HepG2 (cell line): ENCODE data around the gene NHSL1. TPM values are rescaled to one million over a fixed set of nuclear protein-coding genes. Genes with fewer than 3 reads are reported as not detected.

Experiments used
- ATF1 ChIP-seq: IDR thresholded peaks from 2 replicates; pipeline ENCODE4 v1.6.1; 2016; ENCODE audit warnings: mild to moderate bottlenecking, control low read depth
- CBX1 ChIP-seq: IDR thresholded peaks from one replicate; pipeline ENCODE4 v1.6.1; 2016; ENCODE audit warnings: antibody characterized with exemption, low read depth
- CBX2 ChIP-seq, 2 experiments: fragments of 200-600 bp in 1 of 2; sonication (generic); formaldehyde crosslinking in 1 of 2; IDR thresholded peaks; 2 replicates each; pipeline versions ENCODE4 v1.7.0 to v1.8.1; 2018 to 2022; ENCODE audit warnings: low read depth in 2 of 2, low read length in 1 of 2, mild to moderate bottlenecking in 1 of 2, missing genetic modification reagents in 1 of 2
- ELF3 ChIP-seq: IDR thresholded peaks from 2 replicates; pipeline ENCODE4 v1.6.1; 2016; ENCODE audit warnings: missing genetic modification reagents, missing compliant biosample characterization
- FOXM1 ChIP-seq: sonication (generic); formaldehyde crosslinking; IDR thresholded peaks from 2 replicates; pipeline ENCODE4 v1.5.0; 2020; ENCODE audit warnings: missing genetic modification reagents
- KAT7 ChIP-seq: IDR thresholded peaks from 2 replicates; pipeline ENCODE4 v1.6.1; 2018; ENCODE audit warnings: borderline replicate concordance, missing compliant biosample characterization
- KDM2A ChIP-seq: sonication (generic); formaldehyde crosslinking; IDR thresholded peaks from 2 replicates; pipeline ENCODE4 v1.4.0; 2020; ENCODE audit warnings: low read depth, missing genetic modification reagents, borderline replicate concordance
- MTA3 ChIP-seq: sonication (generic); formaldehyde crosslinking; IDR thresholded peaks from 2 replicates; pipeline ENCODE4 v1.4.0; 2020; ENCODE audit warnings: missing genetic modification reagents
- NCOA2 ChIP-seq: sonication (generic); formaldehyde crosslinking; IDR thresholded peaks from 2 replicates; pipeline ENCODE4 v1.8.0; 2022; ENCODE audit warnings: inconsistent platforms
- NFKBIZ ChIP-seq: IDR thresholded peaks from 2 replicates; pipeline ENCODE4 v1.6.1; 2018; ENCODE audit warnings: missing genetic modification reagents, missing compliant biosample characterization
- RARG ChIP-seq: sonication (generic); formaldehyde crosslinking; IDR thresholded peaks from 2 replicates; pipeline ENCODE4 v1.4.0; 2020; ENCODE audit warnings: low read depth, mild to moderate bottlenecking, missing genetic modification reagents
- RFX5 ChIP-seq: IDR thresholded peaks from 2 replicates; pipeline ENCODE4 v1.6.1; 2011; ENCODE audit warnings: low read depth, low read length, improper control_type of control experiment
- SRSF4 ChIP-seq: fragments of 200-400 bp; formaldehyde crosslinking; IDR thresholded peaks from one replicate; pipeline ENCODE4 v1.6.1; 2018; ENCODE audit warnings: mild to moderate bottlenecking, low read depth, low read length, moderate library complexity; ENCODE audit not compliant: poor library complexity, severe bottlenecking
- SSRP1 ChIP-seq: IDR thresholded peaks from 2 replicates; pipeline ENCODE4 v1.6.1; 2016; ENCODE audit warnings: control low read depth
- THAP11 ChIP-seq: IDR thresholded peaks from 2 replicates; pipeline ENCODE4 v1.6.1; 2016; ENCODE audit warnings: missing biosample characterization, missing genetic modification reagents
- ZBTB38 ChIP-seq: sonication (generic); formaldehyde crosslinking; IDR thresholded peaks from 2 replicates; pipeline ENCODE4 v1.5.1; 2020; ENCODE audit warnings: mild to moderate bottlenecking, missing genetic modification reagents
- ZFP37 ChIP-seq: sonication (generic); formaldehyde crosslinking; IDR thresholded peaks from 2 replicates; pipeline ENCODE4 v1.4.0; 2020; ENCODE audit warnings: missing genetic modification reagents, borderline replicate concordance
- ZFP82 ChIP-seq: sonication (generic); formaldehyde crosslinking; IDR thresholded peaks from 2 replicates; pipeline ENCODE4 v1.5.1; 2020; ENCODE audit warnings: mild to moderate bottlenecking, missing genetic modification reagents, borderline replicate concordance
- ZNF451 ChIP-seq: sonication (generic); formaldehyde crosslinking; IDR thresholded peaks from 2 replicates; pipeline ENCODE4 v1.5.0; 2020; ENCODE audit warnings: mild to moderate bottlenecking, missing genetic modification reagents
- ZNF510 ChIP-seq: sonication (generic); formaldehyde crosslinking; IDR thresholded peaks from 2 replicates; pipeline ENCODE4 v1.4.0; 2020; ENCODE audit warnings: low read depth, mild to moderate bottlenecking, missing genetic modification reagents
- ZNF773 ChIP-seq: sonication (generic); formaldehyde crosslinking; IDR thresholded peaks from 2 replicates; pipeline ENCODE4 v1.4.0; 2020; ENCODE audit warnings: missing genetic modification reagents, borderline replicate concordance
- polyA plus RNA-seq, 8 experiments: library from polyadenylated mRNA; depleted of rRNA in 3 of 8; stranded (reverse) in 7 of 8; unstranded in 1 of 8; fragments of >200 nt; fragmentation: Illumina TruSeq in 4 of 8; extraction: Trizol in 4 of 8; gene quantifications; 2 replicates each; pipeline versions ENCODE4 v1.2.1 to v1.2.3, GENCODE V29; 2011 to 2016; ENCODE audit warnings: low read depth in 4 of 8, missing spikeins in 1 of 8, mixed read lengths in 1 of 8; ENCODE audit not compliant: insufficient read depth in 1 of 8
- total RNA-seq, 5 experiments: library from RNA; depleted of rRNA; stranded (reverse); fragments of >200 nt; fragmentation: Illumina TruSeq; extraction: Trizol; gene quantifications; 2 replicates each; pipeline ENCODE4 v1.2.3, GENCODE V29; 2016; ENCODE audit warnings: low read depth in 1 of 5
- TF ChIP-seq, protein P1 (sequence below): sonication (generic); formaldehyde crosslinking; IDR thresholded peaks from 2 replicates; pipeline ENCODE4 v1.5.0; 2020; ENCODE audit warnings: mild to moderate bottlenecking, missing genetic modification reagents
- TF ChIP-seq, protein P2 (sequence below): sonication (generic); formaldehyde crosslinking; IDR thresholded peaks from 2 replicates; pipeline ENCODE4 v1.4.0; 2020; ENCODE audit warnings: missing genetic modification reagents
- TF ChIP-seq, protein P3 (sequence below): sonication (generic); formaldehyde crosslinking; IDR thresholded peaks from 2 replicates; pipeline ENCODE4 v1.8.1; 2022; ENCODE audit warnings: low read depth, mild to moderate bottlenecking, missing genetic modification reagents
- TF ChIP-seq, protein P4 (sequence below): sonication (generic); formaldehyde crosslinking; IDR thresholded peaks from 2 replicates; pipeline ENCODE4 v1.4.0; 2020; ENCODE audit warnings: missing genetic modification reagents

The NHSL1 gene
- total and polyA plus RNA-seq, 2 of the 13 experiments (the other 11 are each of a cell fraction or from before 2014, with no cell fraction given) = 24.9 to 53.6 TPM

DNA sequence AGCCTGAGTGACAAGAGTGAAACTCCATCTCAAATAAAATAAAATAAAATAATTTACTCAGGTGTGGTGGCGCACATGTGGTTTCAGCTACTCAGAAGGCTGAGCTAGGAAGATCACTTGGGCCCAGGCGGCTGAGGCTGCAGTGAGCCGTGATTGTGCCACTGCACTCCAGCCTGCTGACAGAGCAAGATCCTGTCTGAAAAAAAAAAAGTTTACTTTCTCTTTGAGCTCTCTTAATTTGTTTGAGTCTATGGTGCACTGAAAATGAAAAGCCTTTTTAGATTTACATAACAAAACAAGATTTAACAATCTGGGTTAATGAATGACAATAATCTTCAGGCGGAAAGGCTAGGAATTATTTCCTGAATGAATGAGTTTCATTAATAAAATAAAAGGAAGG, 23.3 kb upstream of the NHSL1 start (continued):
- TF ChIP-seq, protein P1, sequence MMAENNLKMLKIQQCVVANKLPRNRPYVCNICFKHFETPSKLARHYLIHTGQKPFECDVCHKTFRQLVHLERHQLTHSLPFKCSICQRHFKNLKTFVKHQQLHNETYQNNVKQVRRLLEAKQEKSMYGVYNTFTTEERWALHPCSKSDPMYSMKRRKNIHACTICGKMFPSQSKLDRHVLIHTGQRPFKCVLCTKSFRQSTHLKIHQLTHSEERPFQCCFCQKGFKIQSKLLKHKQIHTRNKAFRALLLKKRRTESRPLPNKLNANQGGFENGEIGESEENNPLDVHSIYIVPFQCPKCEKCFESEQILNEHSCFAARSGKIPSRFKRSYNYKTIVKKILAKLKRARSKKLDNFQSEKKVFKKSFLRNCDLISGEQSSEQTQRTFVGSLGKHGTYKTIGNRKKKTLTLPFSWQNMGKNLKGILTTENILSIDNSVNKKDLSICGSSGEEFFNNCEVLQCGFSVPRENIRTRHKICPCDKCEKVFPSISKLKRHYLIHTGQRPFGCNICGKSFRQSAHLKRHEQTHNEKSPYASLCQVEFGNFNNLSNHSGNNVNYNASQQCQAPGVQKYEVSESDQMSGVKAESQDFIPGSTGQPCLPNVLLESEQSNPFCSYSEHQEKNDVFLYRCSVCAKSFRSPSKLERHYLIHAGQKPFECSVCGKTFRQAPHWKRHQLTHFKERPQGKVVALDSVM (CRISPR knock-in tag) = 0 out of 2 replicates have a peak, but pooled peaks have one; percentile 21
- TF ChIP-seq ZNF773 (CRISPR knock-in tag) (no peak), ZNF510 (CRISPR knock-in tag) (no peak), ELF3 (CRISPR knock-in tag) (no peak), KAT7 (CRISPR knock-in tag) (no peak), SSRP1 (CRISPR knock-in tag) (no peak), CBX1 (no peak), ZNF451 (no peak), ZFP82 (CRISPR knock-in tag) (no peak), NCOA2 (no peak), ZBTB38 (peak; percentile 80; the same call in 1 of the 2 replicates), NFKBIZ (CRISPR knock-in tag) (no peak), SRSF4 (no peak), MTA3 (CRISPR knock-in tag) (no peak), FOXM1 (no peak), THAP11 (CRISPR knock-in tag) (no peak), RFX5 (no peak), KDM2A (CRISPR knock-in tag) (no peak), ZFP37 (no peak), CBX2 (IDR thresholded peaks at IDR 0.05; ENCODE audit: low read depth, low read length) (no peak), CBX2 (CRISPR knock-in tag; IDR thresholded peaks at IDR 0.05; ENCODE audit: low read depth) (no peak), RARG (no peak), ATF1 (no peak)
- TF ChIP-seq, protein P2, sequence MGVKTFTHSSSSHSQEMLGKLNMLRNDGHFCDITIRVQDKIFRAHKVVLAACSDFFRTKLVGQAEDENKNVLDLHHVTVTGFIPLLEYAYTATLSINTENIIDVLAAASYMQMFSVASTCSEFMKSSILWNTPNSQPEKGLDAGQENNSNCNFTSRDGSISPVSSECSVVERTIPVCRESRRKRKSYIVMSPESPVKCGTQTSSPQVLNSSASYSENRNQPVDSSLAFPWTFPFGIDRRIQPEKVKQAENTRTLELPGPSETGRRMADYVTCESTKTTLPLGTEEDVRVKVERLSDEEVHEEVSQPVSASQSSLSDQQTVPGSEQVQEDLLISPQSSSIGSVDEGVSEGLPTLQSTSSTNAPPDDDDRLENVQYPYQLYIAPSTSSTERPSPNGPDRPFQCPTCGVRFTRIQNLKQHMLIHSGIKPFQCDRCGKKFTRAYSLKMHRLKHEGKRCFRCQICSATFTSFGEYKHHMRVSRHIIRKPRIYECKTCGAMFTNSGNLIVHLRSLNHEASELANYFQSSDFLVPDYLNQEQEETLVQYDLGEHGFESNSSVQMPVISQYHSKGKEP (CRISPR knock-in tag) = no peak
- TF ChIP-seq, protein P3, sequence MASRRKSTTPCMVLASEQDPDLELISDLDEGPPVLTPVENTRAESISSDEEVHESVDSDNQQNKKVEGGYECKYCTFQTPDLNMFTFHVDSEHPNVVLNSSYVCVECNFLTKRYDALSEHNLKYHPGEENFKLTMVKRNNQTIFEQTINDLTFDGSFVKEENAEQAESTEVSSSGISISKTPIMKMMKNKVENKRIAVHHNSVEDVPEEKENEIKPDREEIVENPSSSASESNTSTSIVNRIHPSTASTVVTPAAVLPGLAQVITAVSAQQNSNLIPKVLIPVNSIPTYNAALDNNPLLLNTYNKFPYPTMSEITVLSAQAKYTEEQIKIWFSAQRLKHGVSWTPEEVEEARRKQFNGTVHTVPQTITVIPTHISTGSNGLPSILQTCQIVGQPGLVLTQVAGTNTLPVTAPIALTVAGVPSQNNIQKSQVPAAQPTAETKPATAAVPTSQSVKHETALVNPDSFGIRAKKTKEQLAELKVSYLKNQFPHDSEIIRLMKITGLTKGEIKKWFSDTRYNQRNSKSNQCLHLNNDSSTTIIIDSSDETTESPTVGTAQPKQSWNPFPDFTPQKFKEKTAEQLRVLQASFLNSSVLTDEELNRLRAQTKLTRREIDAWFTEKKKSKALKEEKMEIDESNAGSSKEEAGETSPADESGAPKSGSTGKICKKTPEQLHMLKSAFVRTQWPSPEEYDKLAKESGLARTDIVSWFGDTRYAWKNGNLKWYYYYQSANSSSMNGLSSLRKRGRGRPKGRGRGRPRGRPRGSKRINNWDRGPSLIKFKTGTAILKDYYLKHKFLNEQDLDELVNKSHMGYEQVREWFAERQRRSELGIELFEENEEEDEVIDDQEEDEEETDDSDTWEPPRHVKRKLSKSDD (CRISPR knock-in tag) = no peak
- TF ChIP-seq, protein P4, sequence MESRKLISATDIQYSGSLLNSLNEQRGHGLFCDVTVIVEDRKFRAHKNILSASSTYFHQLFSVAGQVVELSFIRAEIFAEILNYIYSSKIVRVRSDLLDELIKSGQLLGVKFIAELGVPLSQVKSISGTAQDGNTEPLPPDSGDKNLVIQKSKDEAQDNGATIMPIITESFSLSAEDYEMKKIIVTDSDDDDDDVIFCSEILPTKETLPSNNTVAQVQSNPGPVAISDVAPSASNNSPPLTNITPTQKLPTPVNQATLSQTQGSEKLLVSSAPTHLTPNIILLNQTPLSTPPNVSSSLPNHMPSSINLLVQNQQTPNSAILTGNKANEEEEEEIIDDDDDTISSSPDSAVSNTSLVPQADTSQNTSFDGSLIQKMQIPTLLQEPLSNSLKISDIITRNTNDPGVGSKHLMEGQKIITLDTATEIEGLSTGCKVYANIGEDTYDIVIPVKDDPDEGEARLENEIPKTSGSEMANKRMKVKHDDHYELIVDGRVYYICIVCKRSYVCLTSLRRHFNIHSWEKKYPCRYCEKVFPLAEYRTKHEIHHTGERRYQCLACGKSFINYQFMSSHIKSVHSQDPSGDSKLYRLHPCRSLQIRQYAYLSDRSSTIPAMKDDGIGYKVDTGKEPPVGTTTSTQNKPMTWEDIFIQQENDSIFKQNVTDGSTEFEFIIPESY (CRISPR knock-in tag) = peak; percentile 52; the same call in 1 of the 2 replicates
